Ovary (tissue), 9 donors: Measurements from ENCODE around the gene DGKQ. TPM values are rescaled to one million over a fixed set of nuclear protein-coding genes. Genes with fewer than 3 reads are reported as not detected.

Experiments
- DNase-seq, 5 donors: peaks; one replicate each; pipeline ENCODE4 v3.0.0-alpha.2; 2019 to 2020
- H3K27ac ChIP-seq, 2 donors: fragments of 200-600 bp; one replicate each; pipeline versions ENCODE4 v1.5.1 to v1.8.0; 2019 to 2022
- H3K27me3 ChIP-seq: fragments of 200-600 bp; one replicate; pipeline ENCODE4 v1.8.0; 2022
- H3K36me3 ChIP-seq: fragments of 200-600 bp; sonication (generic); one replicate; pipeline ENCODE4 v1.5.1; 2019
- H3K4me1 ChIP-seq: one replicate; pipeline ENCODE4 v1.8.1; 2013; ENCODE audit warnings: mild to moderate bottlenecking, moderate library complexity; ENCODE audit not compliant: insufficient read depth
- H3K4me3 ChIP-seq: fragments of 200-600 bp; sonication (generic); one replicate; pipeline ENCODE4 v1.5.1; 2017
- H3K9me3 ChIP-seq, 2 donors: fragments of 200-600 bp in 1 of 2; sonication (generic) in 1 of 2; one replicate each; pipeline versions ENCODE4 v1.5.1 to v1.8.1; 2013 to 2019; ENCODE audit warnings: mild to moderate bottlenecking in 1 of 2, moderate library complexity in 1 of 2
- EP300 ChIP-seq: sonication (generic); formaldehyde crosslinking; IDR thresholded peaks from one replicate; pipeline ENCODE4 v1.6.1; 2017; ENCODE audit warnings: antibody characterized with exemption
- POLR2A ChIP-seq: fragments of 450-650 bp; IDR thresholded peaks from one replicate; pipeline ENCODE4 v1.6.1; 2017; ENCODE audit warnings: antibody characterized with exemption, mild to moderate bottlenecking, moderate library complexity
- WGBS, 3 donors: extraction: QIAGEN DNeasy Blood & Tissue Kit in 1 of 3; methylation state at CpG; one replicate each; pipeline versions ENCODE4 v1.1.5 to v1.1.7; 2013 to 2017; 5-methylcytosine and 5-hydroxymethylcytosine counted together
- intact Hi-C, 4 donors: fragments of 100-400 bp; cut with DNase I; formaldehyde crosslinking; loops; one replicate each; pipeline versions ENCODE4 v1.11.0 to v1.15.1; 2022 to 2023
- polyA plus RNA-seq, 2 donors: library from polyadenylated mRNA; stranded (reverse); fragments of 200-250 nt in 1 of 2; fragments of 350-450 nt in 1 of 2; fragmentation: Illumina TruSeq in 1 of 2; extraction: RNeasy Lipid Tissue Mini Kit (QIAGEN cat#74804) in 1 of 2; gene quantifications; one replicate each; pipeline ENCODE4 v1.2.3, GENCODE V29; 2013 to 2014
- total RNA-seq, 7 donors: library from RNA; depleted of rRNA in 2 of 7; stranded (reverse); fragments of >200 nt in 2 of 7; fragmentation: NEBNext Ultra II Directional in 3 of 7; extraction: Animal tissue kit (Norgen Biotek cat#: 25700) in 3 of 7; gene quantifications; one replicate each; pipeline versions ENCODE4 v1.1.0 to v1.2.4, GENCODE V29; 2016 to 2023
- TF ChIP-seq, protein P1 (sequence below), 3 donors: fragments of 450-650 bp in 2 of 3; fragments of 200-600 bp in 1 of 3; IDR thresholded peaks; one replicate each; pipeline versions ENCODE4 v1.5.1 to v1.8.0; 2016 to 2022; ENCODE audit warnings: antibody characterized with exemption in 3 of 3, mild to moderate bottlenecking in 1 of 3
- donor health status: DM: no; HTN: no; CAD: no; lungs with moderate emphysema.
- donor health status: DM: no; HTN: no; CAD: no.
- donor health status: Bipolar disorder and iron deficiency.
- donor health status: DM: yes; HTN: yes; CAD: no.
- donor health status: DM: no; HTN: no; CAD: no.
- donor health status: DM: yes; HTN: yes; CAD: no.

The DGKQ gene
- total and polyA plus RNA-seq, 9 donors: 0.53 to 12.9 (median 6.9) TPM

DNA sequence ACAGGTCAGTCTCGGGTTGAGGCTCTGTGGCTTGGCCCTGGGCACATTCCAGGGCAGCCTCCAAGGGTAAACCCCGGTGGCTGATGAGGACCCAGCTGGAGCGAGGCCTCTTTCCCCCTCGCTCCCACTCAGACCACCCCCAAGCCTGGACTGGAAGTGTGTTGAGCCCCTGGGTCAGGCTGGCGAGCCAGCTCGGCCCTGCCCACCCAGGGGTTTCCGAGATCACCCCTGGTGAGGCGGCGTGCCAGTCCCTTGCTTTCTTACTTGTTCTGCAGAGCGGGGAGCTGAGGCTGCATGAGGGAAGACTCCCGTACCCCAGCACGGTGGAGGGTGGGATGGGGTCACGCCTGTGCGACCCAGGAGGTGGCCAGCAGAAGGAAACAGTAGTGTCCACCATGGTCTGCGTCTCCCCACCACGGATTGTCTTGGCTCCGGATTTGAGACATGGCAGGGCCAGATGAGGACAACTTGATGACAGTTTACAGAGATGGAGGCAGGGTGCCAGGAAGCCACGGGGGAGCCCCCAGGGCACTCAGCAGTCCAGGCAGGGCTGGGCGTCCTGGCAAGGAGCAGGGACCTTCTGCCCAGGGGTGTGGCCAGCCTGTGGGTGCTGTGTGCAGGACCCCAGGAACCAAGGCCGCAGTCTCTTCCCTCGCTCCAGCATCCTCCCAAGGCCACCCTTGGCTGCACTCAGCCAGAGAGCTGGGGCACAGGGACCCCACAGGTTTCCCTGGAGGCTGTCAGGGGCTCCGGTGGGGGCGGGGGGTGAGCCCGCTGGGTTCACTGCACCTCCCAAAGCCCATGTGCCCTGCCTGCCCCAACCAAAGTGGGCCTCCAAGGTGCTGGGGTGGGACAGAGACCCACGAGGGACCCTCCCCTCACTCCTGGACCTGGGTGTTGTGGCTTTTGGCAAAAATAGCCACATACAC is 31.5 kb upstream of the DGKQ start:
- H3K4me3 ChIP-seq: no peak overlapping the region
- TF ChIP-seq EP300: no peak
- no peak for TF ChIP-seq POLR2A
- TF ChIP-seq, protein P1, sequence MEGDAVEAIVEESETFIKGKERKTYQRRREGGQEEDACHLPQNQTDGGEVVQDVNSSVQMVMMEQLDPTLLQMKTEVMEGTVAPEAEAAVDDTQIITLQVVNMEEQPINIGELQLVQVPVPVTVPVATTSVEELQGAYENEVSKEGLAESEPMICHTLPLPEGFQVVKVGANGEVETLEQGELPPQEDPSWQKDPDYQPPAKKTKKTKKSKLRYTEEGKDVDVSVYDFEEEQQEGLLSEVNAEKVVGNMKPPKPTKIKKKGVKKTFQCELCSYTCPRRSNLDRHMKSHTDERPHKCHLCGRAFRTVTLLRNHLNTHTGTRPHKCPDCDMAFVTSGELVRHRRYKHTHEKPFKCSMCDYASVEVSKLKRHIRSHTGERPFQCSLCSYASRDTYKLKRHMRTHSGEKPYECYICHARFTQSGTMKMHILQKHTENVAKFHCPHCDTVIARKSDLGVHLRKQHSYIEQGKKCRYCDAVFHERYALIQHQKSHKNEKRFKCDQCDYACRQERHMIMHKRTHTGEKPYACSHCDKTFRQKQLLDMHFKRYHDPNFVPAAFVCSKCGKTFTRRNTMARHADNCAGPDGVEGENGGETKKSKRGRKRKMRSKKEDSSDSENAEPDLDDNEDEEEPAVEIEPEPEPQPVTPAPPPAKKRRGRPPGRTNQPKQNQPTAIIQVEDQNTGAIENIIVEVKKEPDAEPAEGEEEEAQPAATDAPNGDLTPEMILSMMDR (IDR thresholded peaks at IDR 0.05): no peak
- intact Hi-C loops: loop anchor here in 1 of 4 donors (5.0 kb wide), 1 partner anchor 347 kb away; no protein-coding TSS in a partner anchor
- H3K4me1 ChIP-seq: peaks cover 10% of the 10 kb centered on the region
- no peaks in the 10 kb centered on the region for H3K36me3 ChIP-seq
- H3K27ac ChIP-seq: no peak overlapping the region
- 72 to 85% (median 78%) methylated on average over 24 to 25 of the region's 25 CpGs for WGBS, 3 donors
- no peaks in the 10 kb centered on the region for H3K9me3 ChIP-seq
- H3K27me3 ChIP-seq: peaks cover 16% of the 10 kb centered on the region
- no peak for DNase-seq

DNA sequence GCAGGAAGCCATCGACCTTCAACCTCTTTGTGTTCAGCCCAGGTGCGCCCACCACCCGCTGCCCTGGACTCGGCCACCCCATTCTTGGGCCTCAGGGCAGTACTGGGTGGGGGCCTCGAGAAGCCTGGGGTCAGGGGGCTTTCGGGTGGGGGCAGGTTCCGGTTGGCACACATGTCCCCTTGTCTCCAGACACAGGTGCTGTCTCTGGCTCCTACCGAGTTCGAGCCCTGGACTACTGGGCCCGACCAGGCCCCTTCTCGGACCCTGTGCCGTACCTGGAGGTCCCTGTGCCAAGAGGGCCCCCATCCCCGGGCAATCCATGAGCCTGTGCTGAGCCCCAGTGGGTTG is 30.7 kb upstream of the DGKQ start:
- intact Hi-C loops: no loop called here
- Histone ChIP-seq H3K27me3 (peaks cover 16% of the 10 kb centered on the region), H3K4me3 (no peak overlapping the region), H3K4me1 (peaks cover 8% of the 10 kb centered on the region), H3K36me3 (no peaks in the 10 kb centered on the region), H3K9me3 (no peaks in the 10 kb centered on the region), H3K27ac (no peak overlapping the region)
- TF ChIP-seq POLR2A (no peak), EP300 (no peak)
- TF ChIP-seq, protein P1 (IDR thresholded peaks at IDR 0.05): no peak
- 89 to 90% (median 90%) methylated on average over 10 to 13 of the region's 13 CpGs for WGBS, 3 donors
- DNase-seq: no peak

DNA sequence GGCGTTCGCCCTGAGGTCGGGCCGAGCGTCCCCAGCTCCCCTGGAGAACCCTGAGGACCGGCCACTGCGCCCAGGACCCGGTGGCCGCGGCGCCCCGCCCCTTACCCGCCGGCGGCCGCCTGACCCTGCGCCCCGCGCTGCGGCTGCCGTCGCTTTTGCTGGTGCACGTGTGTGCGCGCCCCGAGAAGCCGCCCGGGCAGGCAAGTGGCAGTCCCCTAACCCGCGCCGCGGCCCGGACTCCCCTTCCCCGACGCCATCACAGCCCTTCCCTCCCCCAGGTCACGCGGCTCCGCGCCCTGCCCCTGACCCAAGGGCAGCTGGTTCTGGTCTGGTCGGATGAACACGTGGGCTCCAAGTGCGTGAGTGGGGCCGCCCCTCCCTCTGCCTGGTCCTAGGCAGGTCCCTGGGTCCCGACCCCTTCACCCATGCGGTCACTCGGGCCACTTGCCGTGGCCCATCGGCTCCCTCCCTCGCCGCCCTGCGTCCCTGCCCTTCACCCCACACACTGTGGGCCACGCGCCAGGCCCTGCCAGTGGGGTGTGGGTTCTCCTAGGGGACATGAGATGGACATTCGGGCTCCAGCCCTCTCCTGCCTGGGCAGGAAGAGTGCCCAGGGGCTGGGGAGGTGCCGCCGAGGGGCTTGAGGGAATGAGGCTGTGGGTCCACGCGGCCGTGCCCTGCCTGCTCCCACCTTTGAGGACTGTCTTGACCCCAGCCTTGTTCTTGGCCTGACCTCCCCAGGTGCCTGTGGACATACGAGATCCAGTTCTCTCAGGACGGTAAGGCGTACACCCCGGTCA is 30.1 kb upstream of the DGKQ start:
- Histone ChIP-seq H3K27me3 (peaks cover 16% of the 10 kb centered on the region), H3K27ac (no peak overlapping the region), H3K9me3 (no peaks in the 10 kb centered on the region), H3K4me3 (no peak overlapping the region), H3K36me3 (no peaks in the 10 kb centered on the region), H3K4me1 (peaks cover 6% of the 10 kb centered on the region)
- TF ChIP-seq EP300: no peak
- no peak for TF ChIP-seq POLR2A
- TF ChIP-seq, protein P1 (IDR thresholded peaks at IDR 0.05): no peak
- DNase-seq: no peak
- intact Hi-C loops: no loop called here
- WGBS, 3 donors: 26 to 30% (median 28%) methylated on average over 55 to 63 of the region's 63 CpGs

DNA sequence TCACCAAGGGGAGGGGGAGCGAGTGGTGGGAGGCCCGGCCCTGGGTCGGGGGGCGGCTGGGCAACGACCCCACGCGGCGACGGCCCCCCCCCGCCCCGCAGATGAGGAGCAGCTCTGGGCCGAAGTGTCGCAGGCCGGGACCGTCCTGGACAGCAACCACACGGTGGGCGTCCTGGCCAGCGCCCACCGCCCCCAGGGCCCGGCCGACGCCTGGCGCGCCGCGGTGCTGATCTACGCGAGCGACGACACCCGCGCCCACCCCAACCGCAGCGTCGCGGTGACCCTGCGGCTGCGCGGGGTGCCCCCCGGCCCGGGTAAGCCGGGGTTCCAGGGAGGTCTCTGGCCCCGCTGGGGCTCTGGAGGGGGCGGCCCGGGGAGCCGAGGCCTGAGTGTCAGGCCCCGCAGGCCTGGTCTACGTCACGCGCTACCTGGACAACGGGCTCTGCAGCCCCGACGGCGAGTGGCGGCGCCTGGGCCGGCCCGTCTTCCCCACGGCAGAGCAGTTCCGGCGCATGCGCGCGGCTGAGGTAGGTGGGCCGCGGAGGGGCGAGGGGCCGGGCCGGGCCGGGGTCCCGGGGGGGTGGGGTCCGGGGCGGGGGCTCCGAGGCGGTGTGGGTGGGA is 29.4 kb upstream of the DGKQ start:
- TF ChIP-seq, protein P1 (IDR thresholded peaks at IDR 0.05): no peak
- TF ChIP-seq POLR2A (no peak), EP300 (no peak)
- Histone ChIP-seq H3K4me1 (peaks cover 9% of the 10 kb centered on the region), H3K9me3 (no peaks in the 10 kb centered on the region), H3K27me3 (peaks cover 16% of the 10 kb centered on the region), H3K27ac (no peak overlapping the region), H3K36me3 (no peaks in the 10 kb centered on the region), H3K4me3 (no peak overlapping the region)
- no peak for DNase-seq
- intact Hi-C loops: no loop called here
- 0 to 2% (median 1%) methylated on average over 21 to 75 of the region's 75 CpGs for WGBS, 3 donors
